Left lobe of liver (tissue), 2 donors: ENCODE data around the gene TRMT10B. TPM values are rescaled to one million over a fixed set of nuclear protein-coding genes. Genes with fewer than 3 reads are reported as not detected.
"Not testable (repeated sequence)": the region's sequence is repeated elsewhere in the genome, so short reads cannot be mapped to it uniquely, and the experiment has no call there.

Experiments
- ATAC-seq: fragments of 200-7000 bp; cut with Tn5 transposase; one replicate; pipeline ENCODE4 v1.9.1; 2020; ENCODE audit warnings: mild to moderate bottlenecking, moderate library complexity
- DNase-seq: peaks from one replicate; pipeline ENCODE4 v3.0.0-alpha.2; 2020; ENCODE audit warnings: low spot score
- total RNA-seq: library from RNA; stranded (reverse); gene quantifications from one replicate; pipeline ENCODE4 v1.2.1, GENCODE V29; 2021
- donor health status: DM: no; HTN: no; CAD: no; lungs with moderate emphysema.
- donor health status: DM: no; HTN: yes; CAD: no.

Gene TRMT10B
- total RNA-seq, 1 donor from 2014 or later: 3.6 TPM

DNA sequence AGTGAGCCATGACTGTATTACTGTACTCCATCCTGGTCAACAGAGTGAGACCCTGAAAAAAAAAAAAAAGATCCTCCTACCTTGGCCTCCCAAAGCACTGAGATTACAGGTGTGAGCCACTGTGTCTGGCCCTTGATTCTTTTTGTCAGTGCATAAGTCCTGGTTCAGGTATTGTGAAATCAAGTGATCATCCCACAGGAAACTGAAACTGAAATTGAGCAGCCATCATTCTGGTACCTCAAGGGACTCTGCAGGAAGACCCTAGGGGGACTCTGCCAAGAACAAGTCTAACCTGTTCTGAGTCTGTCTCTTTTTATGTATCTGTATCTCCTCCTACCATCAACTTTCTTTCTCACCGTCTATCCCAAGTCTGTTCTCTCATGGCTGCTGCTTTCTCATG, 45.1 kb downstream of the TRMT10B start:
- ATAC-seq: no peak
- no peak for DNase-seq

DNA sequence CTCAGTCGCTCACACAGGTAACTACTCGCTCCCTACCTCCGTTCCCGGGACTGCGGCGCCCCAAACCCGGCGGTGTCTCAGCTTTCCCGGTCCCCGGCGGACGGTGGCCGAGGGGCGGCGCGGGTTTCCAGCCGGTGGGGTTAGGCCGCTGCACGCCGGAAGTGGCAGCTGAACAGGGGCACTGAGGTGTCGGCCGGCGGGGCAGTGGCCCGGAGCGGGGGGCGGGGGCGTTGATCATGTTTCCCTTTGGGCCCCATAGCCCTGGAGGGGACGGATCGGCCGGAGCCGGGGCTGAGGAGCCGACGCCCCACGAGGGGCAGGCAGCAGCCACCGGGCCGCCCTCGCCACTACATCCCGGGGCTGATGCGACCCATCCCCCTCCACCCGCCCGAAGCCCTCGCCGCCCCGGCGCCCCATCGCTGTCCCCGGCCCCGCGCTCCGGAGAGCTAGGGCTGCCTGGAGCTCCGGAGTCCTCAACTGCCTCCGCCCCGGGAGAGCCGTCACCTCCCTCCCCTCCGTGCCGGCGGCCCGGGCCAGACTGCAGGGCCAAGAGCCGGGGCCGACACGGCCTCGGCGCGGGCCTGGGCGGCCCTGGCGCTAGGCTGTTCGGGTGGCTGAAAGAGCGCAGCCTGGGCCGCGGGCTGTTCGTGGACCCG, 47.2 kb downstream of the TRMT10B start, which contains the start of gene DCAF10:
DCAF10 (plus strand) TSS at position 167 of the 656 bp plus-strand sequence; CDS start at position 237, 70 bp downstream.
- peak; percentile 95 for ATAC-seq
- DNase-seq: peak; percentile 88

DNA sequence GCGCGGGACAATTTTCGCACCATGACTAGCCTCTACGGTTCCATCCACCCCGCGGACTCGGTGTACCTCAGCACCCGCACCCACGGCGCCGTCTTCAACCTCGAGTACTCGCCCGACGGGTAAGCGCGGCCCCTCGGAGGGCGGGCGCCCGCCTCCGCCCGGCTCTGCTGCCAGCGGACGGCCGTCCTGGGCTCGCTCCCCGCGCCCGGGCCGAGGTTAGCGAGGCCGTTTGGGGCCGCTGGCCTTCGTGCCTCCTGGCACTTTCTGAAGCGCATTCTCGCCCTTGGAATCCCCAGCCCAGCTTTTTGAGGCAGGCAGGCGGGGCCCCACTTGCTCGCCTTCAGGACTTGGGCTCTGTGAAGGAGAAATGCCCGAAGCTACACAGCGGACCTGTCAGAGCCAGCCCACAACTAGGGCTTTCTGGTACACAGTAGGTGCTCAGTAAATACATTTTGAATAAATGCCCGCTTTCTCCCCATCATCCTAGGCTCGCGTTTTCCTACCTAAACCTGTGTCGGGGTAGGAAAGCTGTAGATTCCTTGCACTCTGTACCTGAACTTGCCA, 47.8 kb downstream of the TRMT10B start:
- ATAC-seq (peak; percentile 67), DNase-seq (peak; percentile 60)

DNA sequence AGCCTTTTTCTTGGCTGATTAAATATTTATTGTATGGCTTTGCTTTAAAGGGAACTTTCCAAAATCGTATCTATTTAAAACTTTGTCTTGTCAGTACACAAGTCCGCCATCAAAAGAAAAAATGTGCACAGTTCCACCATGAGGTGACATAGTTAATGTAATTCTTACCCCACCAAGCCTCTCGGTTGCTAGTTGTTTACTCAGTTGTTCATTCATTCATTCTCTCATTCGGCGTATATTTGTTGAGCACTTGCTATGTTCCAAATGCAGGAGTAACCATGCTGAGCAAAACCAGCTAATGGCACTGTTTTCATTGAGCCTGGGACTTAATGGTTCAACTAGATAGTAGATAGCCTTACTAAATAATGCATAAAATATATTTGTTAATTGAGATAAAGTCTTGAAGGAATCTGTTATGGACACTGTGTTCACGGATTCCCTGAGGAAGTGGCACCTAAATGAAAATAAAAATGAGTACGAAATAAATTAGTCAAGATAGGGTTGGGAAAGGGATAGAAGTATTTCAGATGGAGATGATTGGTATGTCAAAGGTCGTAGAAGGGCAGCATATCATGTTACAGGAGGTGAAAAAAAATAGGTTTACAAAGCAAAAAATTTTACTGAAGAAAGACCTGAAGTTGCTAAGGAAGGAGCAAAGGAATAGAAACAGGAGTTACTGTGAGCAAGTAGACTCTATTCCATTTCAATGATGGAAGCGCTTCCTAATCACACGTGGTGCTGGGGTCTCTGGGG, 48.5 kb downstream of the TRMT10B start:
- DNase-seq (no peak), ATAC-seq (no peak)

DNA sequence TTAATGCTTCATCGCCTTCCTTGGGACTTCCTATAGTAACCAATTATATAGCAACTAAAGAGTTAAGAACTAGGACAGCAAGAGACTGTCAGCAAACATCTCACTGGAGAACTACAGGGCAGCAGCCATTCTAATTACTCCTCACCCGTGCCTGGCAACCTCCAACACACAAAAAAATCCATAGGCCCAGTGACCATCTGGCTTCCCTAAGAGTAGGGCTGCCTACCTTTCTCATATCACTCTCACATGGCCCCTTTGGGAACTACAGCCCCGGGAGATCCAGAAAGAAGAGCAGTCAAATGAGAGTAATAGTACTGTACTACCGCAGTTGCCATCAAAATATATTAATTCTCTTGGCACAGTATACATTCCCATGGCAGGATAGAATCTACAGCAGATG, 52.7 kb downstream of the TRMT10B start:
- ATAC-seq: no peak
- no peak for DNase-seq

DNA sequence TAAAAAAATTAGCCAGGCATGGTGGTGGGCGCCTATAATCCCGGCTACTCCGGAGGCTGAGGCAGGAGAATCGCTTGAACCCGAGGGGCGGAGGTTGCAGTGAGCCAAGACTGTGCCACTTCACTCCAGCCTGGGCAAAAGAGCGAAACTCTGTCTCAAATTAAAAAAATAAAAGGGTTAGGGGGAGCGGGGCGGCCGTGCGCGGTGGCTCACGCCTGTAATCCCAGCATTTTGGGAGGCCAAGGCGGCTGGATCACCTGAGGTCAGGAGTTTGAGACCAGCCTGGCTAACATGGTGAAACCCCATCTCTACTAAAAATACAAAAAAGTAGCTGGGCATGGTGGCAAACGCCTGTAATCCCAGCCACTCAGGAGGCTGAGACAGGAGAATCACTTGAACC, 56.1 kb downstream of the TRMT10B start:
- not testable (repeated sequence) for DNase-seq, ATAC-seq

DNA sequence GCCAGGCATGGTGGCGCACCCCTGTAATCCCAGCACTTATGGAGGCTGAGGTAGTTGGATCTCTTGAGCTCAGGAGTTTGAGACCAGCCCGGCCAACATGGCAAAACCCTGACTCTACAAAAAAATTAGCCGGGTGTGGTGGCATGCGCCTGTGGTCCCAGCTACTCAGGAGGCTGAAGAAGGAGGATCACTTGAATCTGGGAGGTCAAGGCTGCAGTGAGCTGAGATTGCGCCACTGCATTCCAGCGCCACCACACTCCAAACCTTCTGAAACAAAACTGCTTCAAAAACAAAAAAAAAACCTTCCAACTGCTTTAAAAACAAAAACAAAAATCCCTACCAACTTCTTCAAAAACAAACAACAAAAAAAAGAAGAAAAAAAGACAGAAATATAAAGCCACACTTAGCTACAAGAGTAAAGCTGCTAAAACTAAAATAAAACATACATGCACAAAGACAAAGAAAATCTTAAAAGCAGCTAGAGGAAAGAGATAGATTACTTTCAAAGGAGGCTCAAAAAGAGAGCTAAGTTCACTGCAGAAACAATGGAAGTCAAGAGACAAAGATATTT, 58.4 kb downstream of the TRMT10B start:
- DNase-seq (no peak), ATAC-seq (no peak)

DNA sequence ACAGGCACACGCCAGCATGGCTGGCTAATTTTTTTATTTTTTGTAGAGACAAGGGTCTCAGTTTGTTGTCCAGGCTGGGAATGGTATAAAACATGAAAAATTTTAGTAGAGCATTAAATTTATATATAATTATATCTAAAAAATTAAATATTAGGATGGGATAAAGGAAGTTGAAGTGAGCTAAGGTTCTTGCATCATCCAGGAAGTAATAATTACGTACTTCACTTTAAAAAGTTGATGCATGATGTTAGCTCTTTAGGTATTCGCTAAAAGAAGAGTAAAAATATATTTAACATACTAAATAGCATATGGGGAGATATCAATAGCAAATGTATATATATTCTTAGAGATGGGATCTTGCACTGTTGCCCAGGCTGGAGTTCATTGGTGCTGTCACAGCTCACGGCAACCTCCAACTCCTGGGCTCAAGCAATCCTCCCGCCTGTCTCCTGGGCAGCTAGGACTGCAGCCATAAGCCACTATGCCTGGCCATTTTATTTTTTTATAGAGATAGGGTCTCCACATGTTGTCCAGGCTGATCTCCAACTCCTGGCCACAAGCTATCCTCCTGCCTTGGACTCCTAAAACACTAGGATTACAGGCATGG, 59.3 kb downstream of the TRMT10B start:
- ATAC-seq (no peak), DNase-seq (no peak)

DNA sequence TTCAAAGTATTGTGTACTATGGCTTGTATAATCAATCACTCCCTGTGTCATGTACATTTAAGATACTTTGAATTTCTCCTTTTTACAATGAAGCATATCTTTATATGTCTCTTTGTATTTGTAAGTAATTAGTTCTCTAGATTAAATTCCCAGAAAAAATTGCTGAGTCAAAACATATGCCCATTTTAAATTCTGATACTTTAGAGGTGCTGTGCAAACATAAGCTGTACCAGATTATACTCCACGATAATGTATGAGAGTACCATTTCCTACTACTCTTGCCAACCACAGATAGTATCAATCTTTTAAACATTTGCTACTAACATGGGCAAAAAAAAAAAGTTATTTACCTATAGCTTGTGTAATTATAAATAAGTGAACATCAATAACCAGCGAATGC, 65.2 kb downstream of the TRMT10B start:
- DNase-seq: no peak
- no peak for ATAC-seq

DNA sequence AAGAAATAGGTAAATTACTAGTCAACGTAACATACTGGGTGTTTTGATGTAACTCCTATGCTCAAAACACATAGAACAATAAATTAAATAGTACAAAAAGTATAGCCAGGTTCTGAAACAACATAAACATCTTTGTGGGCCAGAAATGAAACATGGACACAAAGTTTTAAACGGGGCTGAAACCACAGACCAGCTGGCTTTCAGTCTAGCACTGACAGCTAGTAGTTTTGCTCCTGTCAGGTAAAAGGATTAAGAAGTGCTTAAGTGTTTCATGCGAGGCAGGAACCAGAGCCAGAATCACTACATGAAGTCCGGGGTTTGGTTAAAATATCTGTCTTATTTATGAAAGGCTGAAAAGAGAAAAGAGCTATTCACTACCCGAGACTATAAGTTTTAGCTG, 66.5 kb downstream of the TRMT10B start:
- DNase-seq (no peak), ATAC-seq (no peak)

DNA sequence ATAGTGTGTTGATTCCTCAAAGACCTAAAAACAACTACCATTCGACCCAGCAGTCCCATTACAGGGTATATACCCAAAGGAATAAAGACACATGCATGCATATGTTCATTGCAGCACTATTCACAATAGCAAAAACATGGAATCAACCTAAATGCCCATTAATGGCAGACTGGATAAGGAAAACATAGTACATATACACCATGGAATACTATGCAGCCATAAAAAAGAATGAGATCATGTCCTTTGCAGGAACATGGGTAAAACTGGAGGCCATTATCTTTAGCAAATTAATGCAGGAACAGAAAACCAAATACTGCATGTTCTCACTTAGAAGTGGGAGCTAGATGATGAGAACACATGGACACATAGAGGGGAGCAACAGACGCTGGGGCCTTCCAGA, 71.6 kb downstream of the TRMT10B start:
- ATAC-seq, DNase-seq: not testable (repeated sequence)

DNA sequence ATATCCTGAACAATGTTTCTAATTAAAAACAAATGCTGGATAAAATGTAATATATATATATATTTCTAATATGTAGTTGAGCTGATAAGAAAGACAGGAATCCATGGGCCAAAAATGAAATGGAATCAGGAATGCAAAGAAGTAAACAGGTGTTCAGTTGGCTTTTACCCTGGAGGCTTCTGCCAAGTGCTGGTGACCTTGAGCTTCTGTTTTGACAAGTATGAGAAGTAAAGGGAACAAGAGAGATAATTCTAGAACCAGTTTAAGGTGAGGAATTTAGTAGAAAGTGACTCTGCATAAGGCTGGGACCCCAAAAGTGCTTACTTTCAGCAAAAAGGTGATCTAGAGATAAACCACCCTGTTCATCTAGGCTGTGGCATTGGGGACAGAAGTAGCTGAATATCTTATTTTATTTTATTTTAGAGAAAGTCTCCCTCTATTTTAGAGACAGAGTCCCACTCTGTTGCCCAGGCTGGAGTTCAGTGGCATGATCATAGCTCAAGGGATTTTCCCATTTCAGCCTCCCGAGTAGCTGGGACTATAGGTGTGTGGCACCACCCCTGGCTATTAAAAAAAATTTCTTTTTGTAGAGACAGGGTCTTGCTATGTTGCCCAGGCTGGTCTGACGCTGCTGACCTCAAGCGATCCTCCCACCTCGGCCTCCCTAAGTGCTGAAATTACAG, 74.0 kb downstream of the TRMT10B start:
- DNase-seq (no peak), ATAC-seq (no peak)

Other genes with a start within 250 kb of the TRMT10B start
- gene FBXO10, start 177.4 kb upstream of the TRMT10B start, total RNA-seq: 3.4 TPM
- gene TOMM5, start 161.2 kb upstream of the TRMT10B start, total RNA-seq: 35.4 TPM
- gene FRMPD1, start 102.9 kb upstream of the TRMT10B start, total RNA-seq: 0.88 TPM
- 15.2 TPM for gene EXOSC3, start 31.3 kb downstream of the TRMT10B start, total RNA-seq
- gene DCAF10, start 47.0 kb downstream of the TRMT10B start, total RNA-seq: 17.3 TPM
- gene SLC25A51, start 150.3 kb downstream of the TRMT10B start, total RNA-seq: 5.6 TPM